Activated CD8-positive, alpha-beta memory T cell treated with anti-CD3 and anti-CD28 coated beads for 36 hours (primary cell): ENCODE results near the gene NOS1AP. TPM values are rescaled to one million over a fixed set of nuclear protein-coding genes. Genes with fewer than 3 reads are reported as not detected.
"Not testable (repeated sequence)": the region's sequence is repeated elsewhere in the genome, so short reads cannot be mapped to it uniquely, and the experiment has no call there.

Experiments
- CTCF ChIA-PET: fragments of 350-600 bp; sonication (Branson Sonifier 250); formaldehyde crosslinking; loops from one replicate; lab custom pipeline; 2021; ENCODE audit warnings: antibody characterized with exemption; lab: Charles Lee
- POLR2A ChIA-PET: fragments of 350-600 bp; sonication (Branson Sonifier 250); formaldehyde crosslinking; loops from one replicate; lab custom pipeline; 2021; ENCODE audit warnings: antibody characterized with exemption; lab: Charles Lee
- total RNA-seq, 2 experiments: library from RNA; stranded (reverse); gene quantifications; one replicate each; pipeline ENCODE4 v1.2.3, GENCODE V29; 2021

NOS1AP gene
- total RNA-seq, 2 experiments from 2014 or later = 0.04 to 0.13 TPM

GRCh38 chr1:162082080-162082479, 12.6 kb downstream of the NOS1AP start:
- CTCF ChIA-PET, POLR2A ChIA-PET: not testable (repeated sequence)

GRCh38 chr1:162083273-162083672, 13.8 kb downstream of the NOS1AP start:
- POLR2A ChIA-PET = no interaction called here
- CTCF ChIA-PET = no interaction called here

DNA sequence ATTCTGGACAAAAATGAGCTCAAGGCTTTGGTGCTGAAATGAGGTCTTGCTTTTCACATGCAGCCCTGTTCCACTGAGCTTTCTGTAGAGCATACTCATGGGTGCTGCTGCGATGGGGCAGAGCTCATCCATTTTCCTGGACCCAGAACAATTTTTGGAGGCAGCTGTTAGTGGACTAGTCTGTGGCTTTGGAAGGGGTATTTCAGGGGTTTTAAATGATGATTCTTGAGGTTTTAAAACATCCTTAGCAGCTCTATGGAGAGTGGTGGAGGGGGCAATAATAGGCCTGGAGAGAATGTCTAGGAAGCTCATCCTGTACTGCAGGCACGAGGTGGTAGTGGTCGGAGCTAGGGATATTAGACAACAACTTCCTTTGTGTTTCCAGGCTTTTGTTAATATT, 16.5 kb downstream of the NOS1AP start:
- POLR2A ChIA-PET = no interaction called here
- CTCF ChIA-PET = no interaction called here

DNA sequence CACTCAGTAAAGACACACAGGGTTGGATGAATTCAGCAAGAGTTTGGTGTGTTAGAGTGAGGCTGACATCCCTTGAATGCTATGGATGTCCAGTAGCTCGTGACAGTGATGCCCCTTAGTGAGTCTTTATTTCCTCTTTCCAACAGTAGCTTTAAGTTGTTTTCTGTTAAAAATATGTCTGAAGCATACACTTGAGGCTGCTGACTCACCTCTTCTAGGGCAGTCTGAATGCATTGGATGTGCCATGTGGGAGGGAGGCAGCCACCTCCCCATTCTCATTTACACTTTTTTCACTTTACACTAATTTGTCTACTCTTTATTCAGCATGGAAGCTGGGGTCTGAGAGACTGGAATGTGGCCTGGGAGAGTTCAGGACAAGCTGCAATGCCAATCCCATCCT, 17.6 kb downstream of the NOS1AP start:
- ChIA-PET POLR2A (no interaction called here), CTCF (no interaction called here)

DNA sequence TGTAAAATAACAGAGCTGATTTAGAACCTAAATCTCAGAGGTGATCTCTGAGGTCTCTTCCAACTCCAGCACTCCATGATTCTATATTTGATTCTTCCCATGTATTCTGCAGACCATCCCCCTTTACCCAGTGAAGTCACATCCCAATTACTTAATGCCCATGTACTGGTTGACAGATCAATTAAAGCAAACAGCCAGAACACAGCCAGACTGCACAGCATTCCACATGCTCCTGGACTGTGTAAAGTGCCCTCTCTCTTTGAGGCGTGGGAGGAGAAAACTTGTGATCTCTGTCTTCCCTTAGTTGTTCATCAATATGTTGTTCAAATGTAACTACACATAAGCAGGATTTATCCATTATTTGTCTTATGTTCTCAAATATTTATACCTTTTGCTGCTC, 18.1 kb downstream of the NOS1AP start:
- ChIA-PET CTCF (no interaction called here), POLR2A (no interaction called here)

DNA sequence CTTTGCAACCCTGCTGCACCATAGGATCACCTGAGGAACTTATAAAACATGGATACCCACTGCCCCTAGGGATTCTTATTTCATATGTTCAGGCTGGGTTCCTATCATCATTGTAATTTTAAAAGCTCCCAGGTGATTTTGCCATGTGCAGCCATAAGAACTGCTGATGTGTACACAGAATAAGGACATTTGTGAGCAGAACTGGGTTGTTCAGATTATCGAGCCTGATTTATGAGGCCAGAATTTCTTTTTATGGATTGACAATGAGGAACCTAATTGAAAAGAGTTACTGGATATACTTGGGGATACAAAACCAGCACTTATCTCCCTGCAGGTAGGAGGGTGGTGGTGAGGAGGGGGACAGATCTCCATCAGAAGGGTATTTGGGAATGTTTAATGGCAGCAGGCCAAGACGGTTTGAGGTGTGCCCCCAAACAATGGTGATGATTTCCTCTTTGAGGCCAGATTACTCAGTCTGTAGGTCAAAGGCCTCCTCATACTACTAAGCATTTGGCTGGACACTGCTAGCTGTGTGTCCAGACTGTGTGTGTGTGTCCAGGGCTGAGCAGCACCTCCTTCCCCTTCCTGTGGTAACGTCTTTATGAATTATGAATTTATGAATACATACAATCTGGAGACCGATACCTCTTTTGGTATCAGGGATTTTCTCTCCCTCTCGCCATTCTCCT, 18.9 kb downstream of the NOS1AP start:
- POLR2A ChIA-PET = no interaction called here
- CTCF ChIA-PET = no interaction called here

- POLR2A ChIA-PET = no interaction called here
Observed at GRCh38 chr1:162089748-162090147, 20.3 kb downstream of the NOS1AP start.

DNA sequence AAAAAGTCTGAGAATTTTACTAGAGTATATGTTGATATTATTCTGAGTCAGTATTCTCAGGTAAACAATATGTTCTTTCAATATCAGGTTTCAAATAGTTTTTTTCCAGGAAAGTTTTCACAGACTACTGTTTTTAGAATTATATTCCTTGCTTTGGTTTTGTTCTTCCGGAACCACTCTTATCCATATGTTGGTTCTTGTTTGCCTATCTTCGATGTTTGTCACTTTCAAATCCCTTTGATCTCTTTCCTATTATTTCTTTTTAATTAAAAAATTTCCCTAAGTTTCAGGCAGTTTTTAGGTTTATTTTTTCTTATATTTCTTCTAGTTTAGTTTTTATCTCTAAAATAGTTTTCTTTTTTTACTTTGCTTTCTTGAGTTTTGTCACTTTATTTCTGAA, 20.9 kb downstream of the NOS1AP start:
- POLR2A ChIA-PET = no interaction called here
- CTCF ChIA-PET = no interaction called here

More at GRCh38 chr1:162089748-162090147, 20.3 kb downstream of the NOS1AP start:
- CTCF ChIA-PET = no interaction called here

DNA sequence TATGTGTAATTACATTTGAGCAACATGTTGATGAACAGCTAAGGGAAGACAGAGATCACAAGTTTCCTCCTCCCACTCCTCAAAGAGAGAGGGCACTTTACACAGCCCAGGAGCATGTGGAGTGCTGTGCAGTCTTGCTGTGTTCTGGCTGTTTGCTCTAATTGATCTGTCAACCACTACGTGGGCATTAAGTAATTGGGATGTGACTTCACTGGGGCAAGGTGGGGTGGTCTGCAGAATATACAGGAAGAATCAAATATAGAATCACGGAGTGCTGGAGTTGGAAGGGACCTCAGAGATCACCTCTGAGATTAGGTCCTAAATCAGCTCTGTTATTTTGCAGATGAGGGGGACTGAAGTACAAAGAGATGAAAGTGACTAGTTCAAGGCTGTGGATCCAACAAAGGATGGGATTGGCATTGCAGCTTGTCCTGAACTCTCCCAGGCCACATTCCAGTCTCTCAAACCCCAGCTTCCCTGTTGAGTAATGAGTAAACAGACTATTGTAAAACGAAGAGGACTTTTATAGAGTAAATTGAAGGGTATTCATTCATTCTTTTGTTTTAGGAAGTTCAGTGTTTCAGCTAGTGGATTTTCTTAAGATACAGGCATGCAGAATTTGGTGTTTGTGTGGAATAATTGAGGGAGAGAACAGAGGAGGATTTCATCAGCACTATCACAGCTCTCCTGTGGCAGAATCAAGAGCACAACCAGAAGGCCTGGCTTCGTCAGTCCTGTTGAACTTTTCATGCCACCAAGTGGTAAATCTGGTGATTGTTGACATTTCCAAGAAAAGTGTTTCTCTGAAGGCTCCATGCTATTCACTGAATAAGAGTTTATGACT, 22.4 kb downstream of the NOS1AP start:
- ChIA-PET CTCF (no interaction called here), POLR2A (no interaction called here)

DNA sequence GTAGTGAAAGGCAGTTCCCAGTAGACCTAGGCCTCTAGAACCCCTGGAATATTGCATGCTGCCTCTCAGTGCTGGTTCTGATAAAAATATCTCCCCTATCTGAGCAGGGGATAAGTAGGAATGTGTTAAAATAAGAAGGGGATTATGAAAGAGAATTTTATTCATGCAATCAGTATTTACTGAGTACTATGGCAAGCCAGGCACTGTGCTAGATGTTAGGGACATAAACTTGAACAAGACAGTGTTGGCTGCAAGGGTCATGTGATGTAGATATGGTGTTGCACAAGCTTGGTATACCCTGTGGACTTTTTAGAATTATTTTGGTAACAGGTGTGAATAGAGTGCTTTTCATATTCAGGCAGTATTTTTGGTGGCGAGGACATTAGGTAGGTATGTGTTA, 23.6 kb downstream of the NOS1AP start:
- ChIA-PET POLR2A (no interaction called here), CTCF (no interaction called here)

- ChIA-PET CTCF (no interaction called here), POLR2A (no interaction called here)
Observed at GRCh38 chr1:162094271-162094670, 24.8 kb downstream of the NOS1AP start.

DNA sequence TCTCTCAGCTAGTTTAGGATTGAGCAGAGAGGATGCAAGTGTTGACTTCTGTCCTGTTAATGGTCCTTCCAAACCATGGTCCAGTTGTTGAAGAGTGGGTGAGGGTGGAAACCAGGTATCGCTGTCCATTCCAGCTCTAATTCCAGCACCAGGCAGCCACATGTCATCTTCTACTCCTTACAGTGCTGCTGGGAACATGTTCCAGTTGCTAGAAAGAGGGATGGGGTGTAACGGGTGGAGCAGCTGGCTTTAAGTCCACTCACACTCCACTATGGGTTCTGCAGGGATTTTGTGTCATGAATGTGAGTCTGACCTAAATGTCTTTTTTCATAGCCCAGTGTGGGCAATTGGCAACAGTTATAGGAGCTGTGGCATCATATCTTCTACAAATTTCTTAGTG, 25.2 kb downstream of the NOS1AP start:
- CTCF ChIA-PET = no interaction called here

DNA sequence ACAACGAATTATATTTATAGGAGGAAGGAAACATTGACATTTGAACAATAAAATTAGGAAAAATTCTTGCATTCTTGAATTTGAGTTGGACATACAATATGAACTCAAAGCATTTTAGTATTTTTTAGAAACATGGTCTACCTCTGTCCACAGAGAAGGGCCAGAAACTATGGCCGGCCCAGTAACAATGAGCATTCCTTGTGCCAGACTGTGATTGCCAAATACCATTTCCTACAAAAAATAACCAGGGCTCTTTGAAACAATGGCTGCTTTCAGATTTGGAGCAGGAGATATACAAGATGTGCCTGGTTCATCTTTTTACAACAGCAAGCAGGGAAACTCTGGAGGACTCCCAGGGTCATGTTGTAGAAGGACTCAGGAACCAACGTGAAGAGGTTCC, 38.4 kb downstream of the NOS1AP start:
- CTCF ChIA-PET = no interaction called here
- POLR2A ChIA-PET = no interaction called here

More for the DNA sequence above, 25.2 kb downstream of the NOS1AP start:
- POLR2A ChIA-PET = no interaction called here

DNA sequence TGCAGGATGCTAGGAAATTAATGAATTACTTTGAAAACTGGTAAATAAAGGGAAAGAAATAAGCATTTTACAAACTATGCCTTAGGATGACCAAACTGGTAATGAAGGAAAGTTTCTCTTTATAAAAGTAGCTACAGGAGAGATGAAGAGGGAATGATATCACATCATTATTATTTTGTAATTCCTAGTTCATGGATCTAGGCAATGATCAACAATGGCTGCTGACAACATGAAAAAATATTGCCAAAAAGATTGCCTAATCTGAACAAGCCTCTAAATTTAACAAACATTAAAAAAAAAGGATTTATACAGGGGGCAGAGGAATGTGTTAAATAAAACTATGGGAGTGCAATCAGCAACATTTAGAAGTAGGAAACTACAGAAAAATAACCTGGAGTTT, 38.9 kb downstream of the NOS1AP start:
- POLR2A ChIA-PET = no interaction called here

GRCh38 chr1:162110910-162111309, 41.4 kb downstream of the NOS1AP start:
- ChIA-PET CTCF (no interaction called here), POLR2A (no interaction called here)

More for the DNA sequence above, 38.9 kb downstream of the NOS1AP start:
- CTCF ChIA-PET = no interaction called here

DNA sequence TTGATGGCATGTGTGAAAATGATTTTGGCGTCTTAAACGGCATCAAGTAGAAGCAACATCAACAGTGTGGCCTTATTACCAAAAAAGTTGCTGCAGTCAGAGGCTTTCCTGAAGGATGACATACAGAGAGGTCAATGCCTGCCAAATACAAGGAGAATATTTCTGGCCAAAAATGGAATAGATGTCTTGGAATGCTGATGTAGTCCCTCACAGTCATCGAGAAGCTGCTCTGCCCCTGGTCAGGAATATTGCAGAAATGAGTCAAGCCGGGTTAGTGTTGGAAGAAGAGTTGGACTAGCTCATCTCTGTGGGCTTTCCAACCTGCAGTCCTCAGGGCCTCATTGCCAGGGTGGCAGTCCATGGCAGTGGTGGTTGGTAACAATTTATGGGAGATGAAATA, 42.1 kb downstream of the NOS1AP start:
- ChIA-PET CTCF (no interaction called here), POLR2A (no interaction called here)

- CTCF ChIA-PET = no interaction called here
- POLR2A ChIA-PET = no interaction called here
Observed at GRCh38 chr1:162113419-162113818, 43.9 kb downstream of the NOS1AP start.

DNA sequence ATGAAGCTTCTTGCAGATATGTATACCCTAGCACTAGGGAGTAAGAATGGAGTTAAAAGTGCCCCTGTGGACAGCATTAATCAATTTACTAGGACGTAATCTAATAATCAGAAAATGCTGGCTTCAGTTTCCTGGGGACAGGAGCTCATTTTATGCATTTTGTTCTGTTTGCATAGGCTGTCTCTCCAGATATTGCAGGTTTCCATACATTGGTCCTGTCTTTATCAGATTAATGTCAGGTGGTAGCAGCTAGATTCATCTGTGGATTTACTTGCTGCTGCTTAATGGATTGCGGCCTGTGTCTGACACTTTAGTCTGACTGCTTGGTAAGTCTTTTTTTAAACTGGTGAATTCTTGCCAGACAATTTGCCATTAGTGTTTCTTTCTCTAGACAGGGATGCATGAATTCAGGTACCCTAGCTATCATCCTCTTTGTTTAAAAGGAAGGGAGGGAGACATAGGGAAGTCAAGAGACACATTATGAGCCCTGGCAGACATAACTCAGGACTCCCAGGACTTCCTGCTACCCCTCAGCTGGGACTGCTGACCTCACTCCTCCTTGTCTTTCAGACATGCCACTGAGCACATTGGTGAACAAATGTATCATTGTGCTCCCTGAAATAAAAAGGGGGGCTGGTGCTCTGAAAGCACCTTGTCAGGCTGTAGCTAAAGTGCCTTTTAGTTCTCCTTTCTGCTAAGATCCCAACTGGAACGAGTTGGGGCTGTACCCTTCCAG, 47.7 kb downstream of the NOS1AP start:
- ChIA-PET CTCF (interaction anchor here (1.1 kb wide), 1 partner anchor 163 kb away, joined by 3 read pairs; no protein-coding TSS in a partner anchor), POLR2A (no interaction called here)

- ChIA-PET POLR2A (no interaction called here), CTCF (interaction anchor here (1.1 kb wide), 1 partner anchor 162 kb away, joined by 3 read pairs; no protein-coding TSS in a partner anchor)
Observed at GRCh38 chr1:162118063-162118462, 48.6 kb downstream of the NOS1AP start.

GRCh38 chr1:162128693-162129356, 59.3 kb downstream of the NOS1AP start:
- CTCF ChIA-PET = no interaction called here
- POLR2A ChIA-PET = no interaction called here
